Right renal pelvis (tissue), 4 donors: ENCODE results near the gene SORD. TPM values are rescaled to one million over a fixed set of nuclear protein-coding genes. Genes with fewer than 3 reads are reported as not detected.

Experiments used
- polyA plus RNA-seq, 4 donors: library from polyadenylated mRNA; unstranded; fragments of 120-200 nt; gene quantifications; one replicate each; pipeline ENCODE4 v1.2.1, GENCODE V29; 2013; ENCODE audit not compliant: insufficient read length in 4 of 4

SORD gene
- polyA plus RNA-seq, 4 donors, result 22.1 to 47.5 (median 33.8) TPM

Other genes starting within 250 kb of the SORD start
- gene TERB2, start 66.5 kb upstream of the SORD start, polyA plus RNA-seq, result not detected
- gene DUOX2, start 91.0 kb downstream of the SORD start, polyA plus RNA-seq, result under 1 TPM in 2 of 4 donors, not detected in 2; 0.04 to 0.08 TPM
- not detected for gene DUOXA2, start 91.1 kb downstream of the SORD start, polyA plus RNA-seq
- gene DUOXA1, start 106.7 kb downstream of the SORD start, polyA plus RNA-seq, result under 1 TPM; 0.17 to 0.57 (median 0.37) TPM
- 1 to 10 TPM; 2.2 to 2.9 (median 2.5) TPM for gene DUOX1, start 106.8 kb downstream of the SORD start, polyA plus RNA-seq
- gene SHF, start 164.8 kb downstream of the SORD start, polyA plus RNA-seq, result 10 to 100 TPM; 14.7 to 21.6 (median 16.3) TPM
- gene SLC28A2, start 229.0 kb downstream of the SORD start, polyA plus RNA-seq, result under 1 TPM; 0.20 to 0.46 (median 0.41) TPM